CD14-positive monocyte (primary cell): ENCODE data around the gene RRM1. TPM values are rescaled to one million over a fixed set of nuclear protein-coding genes. Genes with fewer than 3 reads are reported as not detected.
A peak's percentile ranks its signal among the peaks of the same experiment; 100 is the strongest.

Source experiments
- DNase-seq, 3 donors: peaks; one replicate each; pipeline ENCODE4 v3.0.0-alpha.2; 2011 to 2022
- H2AFZ ChIP-seq: 2 replicates; pipeline ENCODE4 v1.6.0; 2012; ENCODE audit warnings: mild to moderate bottlenecking, low read depth, low read length, inconsistent platforms; ENCODE audit not compliant: insufficient read depth, poor library complexity, severe bottlenecking
- H3K27ac ChIP-seq, 2 donors: 1 replicate in 1 of 2; 2 replicates in 1 of 2; pipeline ENCODE4 v1.5.1; 2012 to 2013; ENCODE audit warnings: low read length in 2 of 2, control low read depth in 1 of 2, inconsistent platforms in 1 of 2, low read depth in 1 of 2, mild to moderate bottlenecking in 1 of 2
- H3K27me3 ChIP-seq, 2 donors: one replicate each; pipeline versions ENCODE4 v1.6.0 to v1.6.1; 2011 to 2013; ENCODE audit warnings: low read length in 2 of 2; ENCODE audit not compliant: control insufficient read depth in 2 of 2, insufficient read depth in 2 of 2
- H3K36me3 ChIP-seq, 2 donors: replicated peaks in 1 of 2; 1 replicate in 1 of 2; 2 replicates in 1 of 2; pipeline versions ENCODE4 v1.5.1 to v1.6.1; 2012 to 2013; ENCODE audit warnings: low read length in 2 of 2, control low read depth in 1 of 2, inconsistent platforms in 1 of 2, mild to moderate bottlenecking in 1 of 2; ENCODE audit not compliant: insufficient read depth in 2 of 2, control insufficient read depth in 1 of 2
- H3K4me1 ChIP-seq, 2 donors: 1 replicate in 1 of 2; 2 replicates in 1 of 2; pipeline versions ENCODE4 v1.5.1 to v1.6.1; 2012 to 2013; ENCODE audit warnings: low read length in 2 of 2, control low read depth in 1 of 2, inconsistent platforms in 1 of 2, mild to moderate bottlenecking in 1 of 2, moderate library complexity in 1 of 2; ENCODE audit not compliant: insufficient read depth in 2 of 2, control insufficient read depth in 1 of 2
- H3K4me2 ChIP-seq: replicated peaks from 2 replicates; pipeline ENCODE3; 2012; ENCODE audit warnings: low read length, moderate library complexity, mild to moderate bottlenecking; ENCODE audit not compliant: poor library complexity, severe bottlenecking; ENCODE audit errors: extremely low read depth
- H3K4me3 ChIP-seq, 3 experiments: fragments of 200-600 bp in 1 of 3; sonication (generic) in 1 of 3; replicated peaks in 1 of 3; 1 replicate in 2 of 3; 2 replicates in 1 of 3; pipeline ENCODE4 v1.5.1; 2011 to 2013; ENCODE audit warnings: low read length in 3 of 3, mild to moderate bottlenecking in 3 of 3, control low read depth in 2 of 3, low read depth in 2 of 3, inconsistent platforms in 1 of 3, moderate library complexity in 1 of 3
- H3K79me2 ChIP-seq: 2 replicates; pipeline ENCODE4 v1.6.0; 2012; ENCODE audit warnings: mild to moderate bottlenecking, control low read depth, inconsistent platforms, low read length, moderate library complexity; ENCODE audit not compliant: insufficient read depth
- H3K9ac ChIP-seq: 2 replicates; pipeline ENCODE4 v1.6.0; 2017; ENCODE audit warnings: low read length, mild to moderate bottlenecking; ENCODE audit not compliant: insufficient read depth, poor library complexity, severe bottlenecking
- H3K9me3 ChIP-seq, 2 donors: replicated peaks in 1 of 2; 1 replicate in 1 of 2; 2 replicates in 1 of 2; pipeline versions ENCODE4 v1.5.1 to v1.6.1; 2012 to 2013; ENCODE audit warnings: low read length in 2 of 2, control low read depth in 1 of 2; ENCODE audit not compliant: control insufficient read depth in 1 of 2, insufficient read depth in 1 of 2
- H4K20me1 ChIP-seq: 2 replicates; pipeline ENCODE4 v1.6.0; 2012; ENCODE audit warnings: mild to moderate bottlenecking, low read length, control low read depth, moderate library complexity; ENCODE audit not compliant: insufficient read depth
- H3K27ac Mint-ChIP-seq, 7 donors: one replicate each; pipeline ENCODE4 v1.8.0; 2020; ENCODE audit warnings: mild to moderate bottlenecking in 7 of 7, mixed read lengths in 7 of 7, moderate library complexity in 6 of 7, inconsistent platforms in 2 of 7
- H3K27me3 Mint-ChIP-seq, 3 donors: one replicate each; pipeline ENCODE4 v1.8.0; 2021 to 2022; ENCODE audit warnings: low read depth in 3 of 3, mild to moderate bottlenecking in 3 of 3, mixed read lengths in 3 of 3, moderate library complexity in 3 of 3, inconsistent platforms in 1 of 3
- H3K36me3 Mint-ChIP-seq, 2 donors: one replicate each; pipeline ENCODE4 v1.8.0; 2020; ENCODE audit warnings: mixed read lengths in 2 of 2, inconsistent platforms in 1 of 2, mild to moderate bottlenecking in 1 of 2
- H3K4me1 Mint-ChIP-seq: one replicate; pipeline ENCODE4 v1.8.0; 2020; ENCODE audit warnings: mild to moderate bottlenecking, mixed read lengths
- H3K4me3 Mint-ChIP-seq, 2 donors: one replicate each; pipeline ENCODE4 v1.8.0; 2020; ENCODE audit warnings: mild to moderate bottlenecking in 2 of 2, mixed read lengths in 2 of 2, moderate library complexity in 1 of 2
- H3K9me3 Mint-ChIP-seq, 7 donors: one replicate each; pipeline ENCODE4 v1.8.0; 2020 to 2022; ENCODE audit warnings: mixed read lengths in 7 of 7, mild to moderate bottlenecking in 6 of 7, moderate library complexity in 6 of 7, inconsistent platforms in 2 of 7
- WGBS: methylation state at CpG from one replicate; pipeline ENCODE4 v1.1.5; 2013; ENCODE audit warnings: missing lambda C conversion rate; ENCODE audit not compliant: insufficient coverage; 5-methylcytosine and 5-hydroxymethylcytosine counted together
- intact Hi-C, 2 donors: fragments of 100-400 bp; cut with micrococcal nuclease; formaldehyde crosslinking; loops; one replicate each; pipeline versions ENCODE4 v1.15.0 to v1.15.1; 2023
- polyA plus RNA-seq, 3 donors: library from polyadenylated mRNA; depleted of rRNA in 1 of 3; unstranded in 2 of 3; stranded (reverse) in 1 of 3; fragments of 300-500 nt in 2 of 3; fragments of >200 nt in 1 of 3; fragmentation: Illumina TruSeq in 2 of 3; gene quantifications; 1 replicate in 2 of 3; 2 replicates in 1 of 3; pipeline ENCODE4 v1.2.3, GENCODE V29; 2012 to 2021
- TF ChIP-seq, protein P1 (sequence below): fragments of 200-600 bp; IDR thresholded peaks from one replicate; pipeline ENCODE4 v1.8.0; 2022; ENCODE audit warnings: antibody characterized with exemption, mild to moderate bottlenecking

The RRM1 gene
- polyA plus RNA-seq, 3 donors, result 5.4 to 16.1 (median 11.5) TPM

- Histone ChIP-seq H2AFZ (no peak overlapping the region), H3K27ac (peak overlapping the region in 1 of 2 donors; percentile 6), H3K9ac (no peak overlapping the region), H4K20me1 (peaks cover 10% of the 10 kb centered on the region), H3K27me3 (no peaks in the 10 kb centered on the region), H3K36me3 (peaks cover 43 to 59% of the 10 kb centered on the region in 2 donors), H3K9me3 (no peaks in the 10 kb centered on the region), H3K4me1 (peaks cover 14 to 15% of the 10 kb centered on the region in 2 donors), H3K4me3 (no peak overlapping the region), H3K4me2 (no peak overlapping the region), H3K79me2 (peaks cover 12% of the 10 kb centered on the region)
- H3K4me3 Mint-ChIP-seq, result no peak overlapping the region
- H3K36me3 Mint-ChIP-seq, result peaks cover 56 to 70% of the 10 kb centered on the region in 2 donors
- intact Hi-C loops, result loop anchor here in 1 of 2 donors (5.0 kb wide), 1 partner anchor 225 kb away; no protein-coding TSS in a partner anchor
- H3K27me3 Mint-ChIP-seq, result no peaks in the 10 kb centered on the region
- H3K27ac Mint-ChIP-seq, result peak overlapping the region in 2 of 7 donors; percentile 2 to 54
- H3K4me1 Mint-ChIP-seq, result peaks cover 20% of the 10 kb centered on the region
- 0% methylated on average over 1 of the region's 4 CpGs for WGBS
- DNase-seq, result peak; percentile 67 to 78 (median 76)
- TF ChIP-seq, protein P1, sequence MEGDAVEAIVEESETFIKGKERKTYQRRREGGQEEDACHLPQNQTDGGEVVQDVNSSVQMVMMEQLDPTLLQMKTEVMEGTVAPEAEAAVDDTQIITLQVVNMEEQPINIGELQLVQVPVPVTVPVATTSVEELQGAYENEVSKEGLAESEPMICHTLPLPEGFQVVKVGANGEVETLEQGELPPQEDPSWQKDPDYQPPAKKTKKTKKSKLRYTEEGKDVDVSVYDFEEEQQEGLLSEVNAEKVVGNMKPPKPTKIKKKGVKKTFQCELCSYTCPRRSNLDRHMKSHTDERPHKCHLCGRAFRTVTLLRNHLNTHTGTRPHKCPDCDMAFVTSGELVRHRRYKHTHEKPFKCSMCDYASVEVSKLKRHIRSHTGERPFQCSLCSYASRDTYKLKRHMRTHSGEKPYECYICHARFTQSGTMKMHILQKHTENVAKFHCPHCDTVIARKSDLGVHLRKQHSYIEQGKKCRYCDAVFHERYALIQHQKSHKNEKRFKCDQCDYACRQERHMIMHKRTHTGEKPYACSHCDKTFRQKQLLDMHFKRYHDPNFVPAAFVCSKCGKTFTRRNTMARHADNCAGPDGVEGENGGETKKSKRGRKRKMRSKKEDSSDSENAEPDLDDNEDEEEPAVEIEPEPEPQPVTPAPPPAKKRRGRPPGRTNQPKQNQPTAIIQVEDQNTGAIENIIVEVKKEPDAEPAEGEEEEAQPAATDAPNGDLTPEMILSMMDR, result peak; percentile 82
- no peaks in the 10 kb centered on the region for H3K9me3 Mint-ChIP-seq
Observed at GRCh38 chr11:4072668-4073285, 21.8 kb upstream of the RRM1 start.

GRCh38 chr11:4074266-4074665, 20.3 kb upstream of the RRM1 start:
- peak overlapping the region in 1 of 7 donors; percentile 44 for H3K27ac Mint-ChIP-seq
- DNase-seq, result no peak
- no peak overlapping the region for H3K4me3 Mint-ChIP-seq

More at GRCh38 chr11:4074266-4074665, 20.3 kb upstream of the RRM1 start:
- Mint-ChIP-seq H3K36me3 (peaks cover 56 to 73% of the 10 kb centered on the region in 2 donors), H3K9me3 (no peaks in the 10 kb centered on the region), H3K27me3 (no peaks in the 10 kb centered on the region), H3K4me1 (peaks cover 6% of the 10 kb centered on the region)
- no peaks in the 10 kb centered on the region for H3K27me3 ChIP-seq
- TF ChIP-seq, protein P1, result no peak
- H3K4me2 ChIP-seq, result no peak overlapping the region
- H3K36me3 ChIP-seq, result peaks cover 45 to 62% of the 10 kb centered on the region in 2 donors
- H2AFZ ChIP-seq, result no peak overlapping the region
- H3K9ac ChIP-seq, result no peak overlapping the region
- H3K4me3 ChIP-seq, result no peak overlapping the region
- no peak overlapping the region for H3K27ac ChIP-seq
- peaks cover 5% of the 10 kb centered on the region for H3K79me2 ChIP-seq
- WGBS, result 99% methylated on average over 7 of the region's 7 CpGs
- H3K4me1 ChIP-seq, result peaks cover 2 to 3% of the 10 kb centered on the region in 2 donors
- H4K20me1 ChIP-seq, result peaks cover 3% of the 10 kb centered on the region
- no peaks in the 10 kb centered on the region for H3K9me3 ChIP-seq
- intact Hi-C loops, result loop anchor here in 1 of 2 donors (5.0 kb wide), 1 partner anchor 227 kb away; no protein-coding TSS in a partner anchor
